Measurements from ENCODE around the gene AP1G2.

The AP1G2 gene

DNA sequence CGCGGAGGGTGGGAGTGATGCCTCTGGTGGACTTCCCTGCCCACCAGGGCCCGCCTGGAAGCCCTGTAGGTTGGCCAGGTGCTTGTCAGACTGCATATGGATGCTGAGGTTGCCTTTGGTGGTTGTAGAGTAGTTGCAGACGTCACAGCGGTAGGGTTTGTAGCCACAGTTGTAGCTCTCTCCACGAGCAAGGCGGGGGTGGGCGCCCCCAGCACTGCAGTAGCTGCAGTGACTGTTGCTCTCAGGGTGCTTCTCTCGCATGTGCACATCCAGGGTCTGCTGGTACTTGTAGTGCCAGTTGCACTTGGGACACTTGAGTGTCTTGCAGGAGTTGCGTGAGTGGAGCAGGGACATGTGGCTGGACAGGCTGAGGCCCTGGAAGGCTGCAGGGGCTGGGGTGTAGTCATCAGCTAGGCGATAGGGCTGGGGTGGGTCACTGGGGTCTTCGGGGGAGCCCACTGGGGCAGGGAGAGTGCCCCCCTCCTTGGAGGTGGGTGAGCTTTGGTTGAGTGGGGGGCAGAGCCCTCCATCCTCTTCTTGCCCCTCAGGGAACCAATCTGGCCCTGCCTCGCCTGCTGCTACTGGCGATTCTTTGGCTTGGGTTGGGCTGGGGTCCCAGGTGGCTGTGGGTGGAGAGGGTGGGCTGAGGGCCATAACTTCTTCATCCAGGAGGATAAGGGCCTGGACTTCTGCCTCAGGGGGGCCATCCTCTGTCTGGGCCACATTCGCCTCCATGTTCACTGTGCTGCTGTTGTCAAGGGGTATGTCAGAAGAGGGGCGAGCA lies 33.7 kb downstream of the AP1G2 start:
- TF ChIP-seq YY1 (IDR thresholded peaks at IDR 0.05; ENCODE audit: low read depth) (no peak), EGR1 (IDR thresholded peaks at IDR 0.05) (no peak), EP300 (IDR thresholded peaks at IDR 0.05; ENCODE audit: borderline replicate concordance) (no peak), FOXM1 (IDR thresholded peaks at IDR 0.05; ENCODE audit: borderline replicate concordance, low read depth) (no peak), RAD21 (IDR thresholded peaks at IDR 0.05; ENCODE audit: low read depth) (no peak), TCF12 (IDR thresholded peaks at IDR 0.05; ENCODE audit: low read depth) (no peak), CEBPB (IDR thresholded peaks at IDR 0.05) (no peak), ZBTB7A (IDR thresholded peaks at IDR 0.05; ENCODE audit: low read depth) (no peak), CREB1 (IDR thresholded peaks at IDR 0.05; ENCODE audit: low read depth) (no peak), NFIC (IDR thresholded peaks at IDR 0.05) (no peak), TAF1 (IDR thresholded peaks at IDR 0.05; ENCODE audit: low read depth) (no peak)
- TF ChIP-seq, protein P1, sequence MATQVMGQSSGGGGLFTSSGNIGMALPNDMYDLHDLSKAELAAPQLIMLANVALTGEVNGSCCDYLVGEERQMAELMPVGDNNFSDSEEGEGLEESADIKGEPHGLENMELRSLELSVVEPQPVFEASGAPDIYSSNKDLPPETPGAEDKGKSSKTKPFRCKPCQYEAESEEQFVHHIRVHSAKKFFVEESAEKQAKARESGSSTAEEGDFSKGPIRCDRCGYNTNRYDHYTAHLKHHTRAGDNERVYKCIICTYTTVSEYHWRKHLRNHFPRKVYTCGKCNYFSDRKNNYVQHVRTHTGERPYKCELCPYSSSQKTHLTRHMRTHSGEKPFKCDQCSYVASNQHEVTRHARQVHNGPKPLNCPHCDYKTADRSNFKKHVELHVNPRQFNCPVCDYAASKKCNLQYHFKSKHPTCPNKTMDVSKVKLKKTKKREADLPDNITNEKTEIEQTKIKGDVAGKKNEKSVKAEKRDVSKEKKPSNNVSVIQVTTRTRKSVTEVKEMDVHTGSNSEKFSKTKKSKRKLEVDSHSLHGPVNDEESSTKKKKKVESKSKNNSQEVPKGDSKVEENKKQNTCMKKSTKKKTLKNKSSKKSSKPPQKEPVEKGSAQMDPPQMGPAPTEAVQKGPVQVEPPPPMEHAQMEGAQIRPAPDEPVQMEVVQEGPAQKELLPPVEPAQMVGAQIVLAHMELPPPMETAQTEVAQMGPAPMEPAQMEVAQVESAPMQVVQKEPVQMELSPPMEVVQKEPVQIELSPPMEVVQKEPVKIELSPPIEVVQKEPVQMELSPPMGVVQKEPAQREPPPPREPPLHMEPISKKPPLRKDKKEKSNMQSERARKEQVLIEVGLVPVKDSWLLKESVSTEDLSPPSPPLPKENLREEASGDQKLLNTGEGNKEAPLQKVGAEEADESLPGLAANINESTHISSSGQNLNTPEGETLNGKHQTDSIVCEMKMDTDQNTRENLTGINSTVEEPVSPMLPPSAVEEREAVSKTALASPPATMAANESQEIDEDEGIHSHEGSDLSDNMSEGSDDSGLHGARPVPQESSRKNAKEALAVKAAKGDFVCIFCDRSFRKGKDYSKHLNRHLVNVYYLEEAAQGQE (IDR thresholded peaks at IDR 0.05; ENCODE audit: low read depth), result no peak
- TF ChIP-seq, protein P2, sequence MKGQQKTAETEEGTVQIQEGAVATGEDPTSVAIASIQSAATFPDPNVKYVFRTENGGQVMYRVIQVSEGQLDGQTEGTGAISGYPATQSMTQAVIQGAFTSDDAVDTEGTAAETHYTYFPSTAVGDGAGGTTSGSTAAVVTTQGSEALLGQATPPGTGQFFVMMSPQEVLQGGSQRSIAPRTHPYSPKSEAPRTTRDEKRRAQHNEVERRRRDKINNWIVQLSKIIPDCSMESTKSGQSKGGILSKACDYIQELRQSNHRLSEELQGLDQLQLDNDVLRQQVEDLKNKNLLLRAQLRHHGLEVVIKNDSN (IDR thresholded peaks at IDR 0.05), result no peak

DNA sequence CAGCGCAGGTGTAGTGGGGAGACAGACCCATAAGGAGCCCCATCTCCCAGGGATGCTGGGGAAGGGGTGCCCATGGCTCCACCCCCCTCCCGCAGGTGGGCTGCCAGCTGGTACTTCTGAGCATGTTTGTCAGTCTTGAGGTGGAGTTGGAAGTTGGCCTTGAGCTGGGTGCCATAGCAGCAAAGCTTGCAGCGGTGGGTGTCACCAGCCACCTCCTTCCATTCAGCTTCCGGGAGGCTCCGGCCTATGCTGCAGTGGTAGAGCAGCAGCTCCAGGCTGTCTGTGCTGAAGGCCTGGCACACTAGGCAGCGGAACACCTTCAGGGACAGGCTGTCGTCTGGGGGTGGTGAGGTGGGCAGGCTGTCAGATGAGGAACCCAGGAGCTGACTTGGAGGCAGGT lies 34.9 kb downstream of the AP1G2 start:
- TF ChIP-seq CREB1 (IDR thresholded peaks at IDR 0.05; ENCODE audit: low read depth) (no peak), TCF12 (IDR thresholded peaks at IDR 0.05; ENCODE audit: low read depth) (no peak), EGR1 (IDR thresholded peaks at IDR 0.05) (no peak), ZBTB7A (IDR thresholded peaks at IDR 0.05; ENCODE audit: low read depth) (no peak), EP300 (IDR thresholded peaks at IDR 0.05; ENCODE audit: borderline replicate concordance) (no peak), TEAD4 (IDR thresholded peaks at IDR 0.05) (no peak), FOXM1 (IDR thresholded peaks at IDR 0.05; ENCODE audit: borderline replicate concordance, low read depth) (no peak), CEBPB (IDR thresholded peaks at IDR 0.05) (no peak), TAF1 (IDR thresholded peaks at IDR 0.05; ENCODE audit: low read depth) (no peak), YY1 (IDR thresholded peaks at IDR 0.05; ENCODE audit: low read depth) (no peak), RAD21 (IDR thresholded peaks at IDR 0.05; ENCODE audit: low read depth) (no peak), NFIC (IDR thresholded peaks at IDR 0.05) (no peak)
- TF ChIP-seq, protein P1 (IDR thresholded peaks at IDR 0.05; ENCODE audit: low read depth), result no peak
- TF ChIP-seq, protein P2 (IDR thresholded peaks at IDR 0.05), result no peak
- TF ChIP-seq, protein P3, sequence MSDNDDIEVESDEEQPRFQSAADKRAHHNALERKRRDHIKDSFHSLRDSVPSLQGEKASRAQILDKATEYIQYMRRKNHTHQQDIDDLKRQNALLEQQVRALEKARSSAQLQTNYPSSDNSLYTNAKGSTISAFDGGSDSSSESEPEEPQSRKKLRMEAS (IDR thresholded peaks at IDR 0.05), result no peak

DNA sequence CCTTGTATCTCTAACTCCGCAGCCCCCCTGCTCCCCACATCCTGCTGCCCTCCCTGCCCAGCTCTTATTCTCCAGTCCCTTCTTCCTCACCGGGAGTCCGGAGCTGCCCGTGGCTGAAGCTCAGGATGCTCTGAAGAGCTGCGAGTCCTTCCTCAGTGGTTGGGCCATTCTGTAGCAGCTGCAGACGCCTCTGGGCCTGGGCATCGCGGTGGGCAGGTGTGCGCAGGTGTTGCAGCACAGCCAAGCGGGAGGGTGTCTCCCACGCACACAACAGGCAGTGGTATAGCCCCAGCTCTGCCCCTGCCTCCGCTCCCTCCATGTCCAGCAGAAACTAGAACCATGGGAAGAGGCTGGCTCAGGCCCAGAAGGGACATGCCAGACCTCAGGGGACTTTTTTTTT lies 36.2 kb downstream of the AP1G2 start:
- no peak for TF ChIP-seq NFIC (IDR thresholded peaks at IDR 0.05)
- TF ChIP-seq CEBPB (IDR thresholded peaks at IDR 0.05), result no peak
- no peak for TF ChIP-seq TEAD4 (IDR thresholded peaks at IDR 0.05)
- TF ChIP-seq YY1 (IDR thresholded peaks at IDR 0.05; ENCODE audit: low read depth), result no peak
- TF ChIP-seq FOXM1 (IDR thresholded peaks at IDR 0.05; ENCODE audit: borderline replicate concordance, low read depth), result no peak
- TF ChIP-seq, protein P2 (IDR thresholded peaks at IDR 0.05), result no peak
- TF ChIP-seq CREB1 (IDR thresholded peaks at IDR 0.05; ENCODE audit: low read depth), result no peak
- no peak for TF ChIP-seq RAD21 (IDR thresholded peaks at IDR 0.05; ENCODE audit: low read depth)
- TF ChIP-seq, protein P3 (IDR thresholded peaks at IDR 0.05), result no peak
- TF ChIP-seq, protein P1 (IDR thresholded peaks at IDR 0.05; ENCODE audit: low read depth), result no peak
- TF ChIP-seq ZBTB7A (IDR thresholded peaks at IDR 0.05; ENCODE audit: low read depth), result no peak
- no peak for TF ChIP-seq EGR1 (IDR thresholded peaks at IDR 0.05)
- TF ChIP-seq TAF1 (IDR thresholded peaks at IDR 0.05; ENCODE audit: low read depth), result no peak
- TF ChIP-seq EP300 (IDR thresholded peaks at IDR 0.05; ENCODE audit: borderline replicate concordance), result no peak

All from Ishikawa (cell line).